Neural crest cell (in vitro differentiated cells): ENCODE data around the gene MIAT. TPM values are rescaled to one million over a fixed set of nuclear protein-coding genes. Genes with fewer than 3 reads are reported as not detected.

ENCODE experiments used
- DNase-seq: peaks from one replicate; pipeline ENCODE4 v3.0.0; 2021; ENCODE audit warnings: low read depth, mixed read lengths, low spot score
- H3K27ac Mint-ChIP-seq: one replicate; pipeline ENCODE4 v1.8.0; 2021; ENCODE audit warnings: mild to moderate bottlenecking, mixed read lengths; ENCODE audit not compliant: unreplicated experiment
- H3K27me3 Mint-ChIP-seq: 2 replicates; pipeline ENCODE4 v1.8.0; 2021; ENCODE audit warnings: low read depth, mild to moderate bottlenecking, mixed read lengths
- H3K36me3 Mint-ChIP-seq: 2 replicates; pipeline ENCODE4 v1.8.0; 2021; ENCODE audit warnings: low read depth, mild to moderate bottlenecking, mixed read lengths
- H3K4me1 Mint-ChIP-seq: 2 replicates; pipeline ENCODE4 v1.8.0; 2021; ENCODE audit warnings: mixed read lengths
- H3K4me3 Mint-ChIP-seq: one replicate; pipeline ENCODE4 v1.8.0; 2021; ENCODE audit warnings: mild to moderate bottlenecking, mixed read lengths
- H3K9me3 Mint-ChIP-seq: 2 replicates; pipeline ENCODE4 v1.8.0; 2021; ENCODE audit warnings: mixed read lengths
- CTCF ChIP-seq: fragments of 200-600 bp; sonication (generic); conservative IDR thresholded peaks from 2 replicates; pipeline ENCODE4 v1.5.0; 2021; ENCODE audit warnings: antibody characterized with exemption, mild to moderate bottlenecking
- total RNA-seq: library from RNA; stranded (reverse); gene quantifications from 2 replicates; pipeline ENCODE4 v1.2.1, GENCODE V29; 2021

Gene MIAT
- total RNA-seq, 1 donor from 2014 or later, result 45.6 TPM

- Mint-ChIP-seq H3K4me3 (no peak overlapping the region), H3K9me3 (no peaks in the 10 kb centered on the region), H3K36me3 (no peaks in the 10 kb centered on the region), H3K27ac (peak overlapping the region; percentile 6), H3K27me3 (peaks cover 22% of the 10 kb centered on the region), H3K4me1 (peaks cover 33% of the 10 kb centered on the region)
- no peak for TF ChIP-seq CTCF
- no peak for DNase-seq
Measured at GRCh38 chr22:26663374-26663923, 6.1 kb downstream of the MIAT start.

- H3K27me3 Mint-ChIP-seq, result peaks cover 8% of the 10 kb centered on the region
- peak overlapping the region; percentile 19 for H3K4me3 Mint-ChIP-seq
- DNase-seq, result no peak
- no peaks in the 10 kb centered on the region for H3K36me3 Mint-ChIP-seq
- peaks cover 23% of the 10 kb centered on the region for H3K4me1 Mint-ChIP-seq
- H3K9me3 Mint-ChIP-seq, result no peaks in the 10 kb centered on the region
- H3K27ac Mint-ChIP-seq, result no peak overlapping the region
- no peak for TF ChIP-seq CTCF
Measured at GRCh38 chr22:26665813-26666231, 8.4 kb downstream of the MIAT start.

DNA sequence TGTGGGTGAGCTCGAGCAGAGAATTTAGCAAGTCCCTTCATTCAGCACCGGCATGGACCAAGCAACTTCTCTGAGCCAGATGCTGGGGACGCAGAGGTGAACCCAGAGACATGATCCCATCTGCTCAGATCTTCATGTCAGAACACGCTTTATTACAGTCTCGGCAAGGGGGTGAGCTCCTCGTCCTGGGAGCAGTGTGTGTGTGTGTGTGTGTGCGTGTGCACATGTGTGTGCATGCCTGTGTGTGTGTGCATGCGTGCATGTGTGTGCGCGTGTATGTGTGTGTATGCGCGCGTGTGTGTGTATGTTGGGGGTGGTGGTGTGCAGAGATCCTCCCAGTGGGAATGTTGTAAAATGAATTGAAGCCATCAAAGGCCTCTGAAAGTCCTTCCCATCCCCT is 9.8 kb downstream of the MIAT start:
- no peak for TF ChIP-seq CTCF
- H3K4me3 Mint-ChIP-seq, result no peak overlapping the region
- no peaks in the 10 kb centered on the region for H3K36me3 Mint-ChIP-seq
- peaks cover 5% of the 10 kb centered on the region for H3K27me3 Mint-ChIP-seq
- no peak overlapping the region for H3K27ac Mint-ChIP-seq
- no peak for DNase-seq
- peaks cover 23% of the 10 kb centered on the region for H3K4me1 Mint-ChIP-seq
- no peaks in the 10 kb centered on the region for H3K9me3 Mint-ChIP-seq

DNA sequence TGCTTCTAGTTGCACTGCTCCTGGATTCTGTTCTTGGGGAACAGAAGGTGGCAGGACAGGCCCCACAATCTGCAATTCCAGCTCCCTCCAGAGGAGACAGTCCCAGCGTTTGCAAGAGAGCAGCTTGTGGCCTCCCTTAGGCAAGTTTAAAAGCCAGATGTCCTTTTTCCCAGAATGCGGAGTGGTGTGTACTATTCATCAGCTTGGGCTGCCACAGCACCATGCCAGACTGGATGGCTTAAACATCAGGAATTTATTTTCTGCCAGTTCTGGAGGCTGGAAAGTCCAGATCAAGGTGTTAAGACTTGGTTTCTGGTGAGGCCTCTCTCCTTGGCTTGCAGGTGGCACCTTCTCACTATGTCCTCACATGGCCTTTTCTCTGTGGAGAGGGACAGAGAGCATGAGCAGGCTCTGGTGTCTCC is 11.7 kb downstream of the MIAT start:
- peak; percentile 49 for TF ChIP-seq CTCF
- Mint-ChIP-seq H3K4me1 (peaks cover 36% of the 10 kb centered on the region), H3K9me3 (no peaks in the 10 kb centered on the region)

GRCh38 chr22:26670459-26670858 is 13.1 kb downstream of the MIAT start:
- H3K27me3 Mint-ChIP-seq, result no peaks in the 10 kb centered on the region
- peaks cover 45% of the 10 kb centered on the region for H3K4me1 Mint-ChIP-seq

More for the DNA sequence above, 11.7 kb downstream of the MIAT start:
- H3K36me3 Mint-ChIP-seq, result no peaks in the 10 kb centered on the region
- H3K4me3 Mint-ChIP-seq, result no peak overlapping the region
- H3K27ac Mint-ChIP-seq, result no peak overlapping the region
- peak; percentile 40 for DNase-seq
- H3K27me3 Mint-ChIP-seq, result peaks cover 5% of the 10 kb centered on the region

More at GRCh38 chr22:26670459-26670858, 13.1 kb downstream of the MIAT start:
- no peak for TF ChIP-seq CTCF
- Mint-ChIP-seq H3K4me3 (peak overlapping the region; percentile 70), H3K36me3 (no peaks in the 10 kb centered on the region), H3K9me3 (no peaks in the 10 kb centered on the region), H3K27ac (no peak overlapping the region)
- no peak for DNase-seq
